Measurements from ENCODE around the gene WTAP. TPM values are rescaled to one million over a fixed set of nuclear protein-coding genes. Genes with fewer than 3 reads are reported as not detected.
"Not testable (repeated sequence)": the region's sequence is repeated elsewhere in the genome, so short reads cannot be mapped to it uniquely, and the experiment has no call there.

WTAP gene
- 91.9 TPM for total RNA-seq

DNA sequence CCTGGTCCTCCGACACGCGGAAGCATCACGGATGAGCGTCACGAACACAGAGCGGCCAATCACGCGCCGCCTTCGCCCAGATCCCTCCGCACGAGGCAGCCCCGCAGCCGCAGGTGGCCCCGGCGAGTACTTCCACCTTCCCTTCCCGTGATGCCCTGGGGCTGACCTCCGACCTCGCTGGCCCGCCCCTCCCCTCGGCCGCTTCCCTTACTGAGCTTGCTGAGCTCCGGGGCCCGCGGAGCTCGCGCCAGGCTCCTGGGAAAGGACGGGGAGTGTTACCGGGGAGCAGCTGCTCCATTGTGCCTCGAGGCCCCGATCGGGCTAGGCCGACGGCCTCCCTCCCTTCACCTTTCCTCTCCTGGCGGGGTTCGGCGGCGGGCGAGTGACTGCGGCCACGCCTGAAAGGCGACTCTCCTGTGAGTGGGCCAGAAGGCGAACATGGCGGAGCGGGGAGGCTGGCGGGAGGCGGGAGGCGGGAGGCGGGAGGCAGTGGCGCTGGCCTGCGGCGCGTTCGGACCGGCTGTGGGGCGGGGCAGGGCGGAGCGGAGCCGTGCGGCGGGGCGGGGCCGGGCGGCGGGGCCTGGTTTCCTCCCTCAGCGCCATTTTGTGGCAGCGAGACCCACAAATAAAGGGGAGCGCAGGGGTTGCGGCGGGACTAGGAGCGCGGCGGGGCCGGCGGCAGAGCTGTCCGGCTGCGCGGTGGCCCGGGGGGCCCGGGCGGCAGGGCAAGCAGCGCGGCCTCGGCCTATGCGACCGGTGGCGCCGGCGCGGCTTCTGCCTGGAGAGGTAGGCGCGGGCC lies at the start of gene WTAP:
Gene WTAP, plus strand, starts transcription at position 589 of the 799 bp plus-strand sequence. CDS start 8,760 bp downstream, outside the sequence.
- DNase-seq: peak; percentile 88

DNA sequence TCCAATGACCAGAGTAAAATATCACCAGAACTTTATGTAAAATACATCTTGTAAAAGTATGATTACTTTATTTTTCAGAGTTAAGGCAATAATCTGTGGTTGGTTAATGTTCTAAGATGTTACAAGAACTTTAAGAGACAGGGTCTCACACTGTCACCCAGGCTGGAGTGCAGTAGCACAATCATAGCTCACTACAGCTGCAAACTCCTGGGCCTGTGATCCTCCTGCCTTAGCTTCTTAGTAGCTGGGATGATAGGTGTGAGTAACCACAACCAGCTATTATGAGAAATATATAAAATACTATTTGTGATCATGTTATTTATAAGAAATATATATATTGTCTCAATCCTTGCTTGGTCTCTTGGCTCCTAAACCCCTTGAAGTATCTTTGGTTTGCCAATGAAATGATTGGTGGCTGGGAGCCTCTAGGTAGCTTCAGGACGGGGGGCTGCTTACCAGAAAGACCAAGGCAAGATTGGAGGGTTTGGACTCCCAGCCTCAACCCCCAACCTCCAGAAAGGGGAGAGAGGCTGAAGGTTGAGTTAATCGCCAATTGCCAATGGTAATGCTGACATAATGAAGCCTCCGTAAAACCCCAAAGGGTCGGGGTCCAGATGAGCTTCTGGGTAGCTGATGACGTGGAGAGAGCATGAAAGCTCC lies 49.7 kb upstream of the WTAP start:
- no peak for DNase-seq

DNA sequence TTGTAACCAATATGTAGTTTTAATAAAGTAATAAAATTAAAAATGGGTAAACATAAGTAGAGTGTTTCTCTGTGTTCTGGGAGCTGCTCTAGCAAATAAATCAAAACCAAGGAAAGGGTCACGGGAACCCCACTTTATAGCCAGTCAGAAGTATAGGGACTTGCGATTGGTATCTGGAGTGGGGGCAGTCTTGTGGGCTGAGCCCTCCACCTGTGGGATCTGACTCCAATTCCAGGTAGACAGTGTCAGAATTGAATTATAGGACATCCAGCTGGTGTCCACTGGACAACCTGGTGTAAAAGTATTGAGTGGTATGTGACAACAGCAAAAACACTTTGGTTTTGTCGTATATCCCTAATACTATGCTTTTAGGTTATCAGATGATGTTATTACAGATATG lies 48.7 kb upstream of the WTAP start:
- DNase-seq: no peak

DNA sequence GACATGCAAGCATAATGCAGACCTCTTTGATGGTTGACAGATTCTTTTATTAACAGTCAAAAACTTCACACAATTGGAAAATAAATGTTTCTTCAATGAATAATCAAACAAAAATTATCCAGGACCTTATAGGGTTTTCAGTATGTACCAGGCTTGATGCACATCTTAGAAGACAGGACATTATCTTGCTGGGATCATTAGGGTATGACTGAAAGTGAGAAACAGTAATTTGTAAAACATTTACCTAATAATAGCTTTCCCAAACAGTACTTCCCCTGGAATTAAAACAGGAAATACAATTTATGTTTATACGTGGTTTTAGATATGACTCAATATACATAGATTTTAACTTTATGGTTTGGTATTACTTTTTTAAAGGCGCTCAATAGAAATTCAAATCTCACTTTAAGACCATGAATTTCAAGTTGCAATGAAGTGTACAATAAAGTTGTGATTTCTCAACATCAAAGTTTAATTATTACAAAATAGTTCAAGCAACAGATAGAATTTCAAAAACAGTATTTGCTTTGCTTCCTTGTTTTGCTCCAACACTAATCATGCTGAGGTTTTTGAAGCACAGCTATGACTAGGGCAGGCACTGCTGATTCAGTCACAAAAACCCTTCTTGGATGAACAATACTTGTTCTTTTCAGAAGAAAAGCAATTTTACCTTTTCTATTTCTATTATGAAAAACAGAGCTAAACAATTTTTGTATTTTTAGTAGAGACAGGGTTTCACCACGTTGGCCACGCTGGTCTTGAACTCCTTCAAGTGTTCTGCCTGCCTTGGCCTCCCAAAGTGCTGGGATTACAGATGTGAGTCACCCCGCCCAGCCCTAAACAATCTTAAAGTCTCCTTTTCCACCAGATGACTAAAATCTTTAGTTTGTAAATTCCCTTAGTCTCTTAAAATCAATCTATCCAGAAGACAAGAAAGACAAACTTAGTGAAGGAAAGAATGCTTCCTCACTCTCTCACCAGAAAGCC lies 47.9 kb upstream of the WTAP start:
- no peak for DNase-seq

DNA sequence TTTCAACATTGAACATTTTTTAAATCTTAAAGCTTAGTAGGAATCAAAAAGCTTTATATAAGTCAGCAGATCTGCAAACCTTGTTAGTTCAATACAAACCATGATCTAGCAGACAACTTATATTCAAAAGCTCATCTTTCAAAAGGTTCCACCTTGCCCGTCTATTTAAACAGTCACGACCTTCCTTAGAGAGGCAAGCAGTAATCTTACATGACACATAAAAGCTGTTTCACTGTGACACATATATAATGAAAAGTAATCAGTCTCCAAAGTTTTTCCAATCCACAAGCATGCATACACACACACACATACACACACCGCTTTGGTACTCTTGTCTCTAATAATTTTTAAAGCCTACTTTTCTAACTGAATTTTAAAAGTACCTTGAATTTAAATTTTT lies 47.2 kb upstream of the WTAP start:
- no peak for DNase-seq

DNA sequence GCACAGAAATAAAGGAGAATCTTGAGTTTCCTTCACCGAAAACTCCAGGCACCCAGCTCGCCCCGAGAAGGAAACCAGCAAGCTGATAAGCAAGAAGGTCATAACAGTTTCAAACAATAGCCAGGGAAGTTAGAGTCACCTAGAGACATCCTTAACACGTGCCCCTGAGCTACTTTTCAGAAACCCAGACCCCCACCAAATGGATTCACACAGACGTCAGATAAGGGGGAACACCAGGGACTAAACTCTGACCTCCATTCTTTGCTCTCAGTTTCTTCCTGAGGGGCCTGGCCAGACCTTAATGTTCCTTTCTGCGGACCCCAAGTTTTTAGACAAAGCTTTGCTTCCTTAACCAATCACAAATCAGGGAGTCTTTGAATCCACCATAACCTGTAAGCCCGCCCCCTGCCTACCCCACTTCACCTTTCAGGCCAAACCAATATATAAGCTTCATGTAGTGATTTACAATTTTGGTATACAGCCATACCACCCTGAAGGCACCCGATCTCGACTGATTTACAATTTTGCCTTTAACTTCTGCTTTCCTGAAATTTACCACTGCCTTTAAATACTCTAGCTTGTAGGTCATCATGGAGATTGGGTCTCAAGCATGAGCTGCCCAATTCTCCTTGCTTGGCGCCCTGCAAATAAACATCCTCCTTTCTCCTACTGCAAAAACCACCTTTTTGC lies 46.0 kb upstream of the WTAP start:
- DNase-seq: no peak

DNA sequence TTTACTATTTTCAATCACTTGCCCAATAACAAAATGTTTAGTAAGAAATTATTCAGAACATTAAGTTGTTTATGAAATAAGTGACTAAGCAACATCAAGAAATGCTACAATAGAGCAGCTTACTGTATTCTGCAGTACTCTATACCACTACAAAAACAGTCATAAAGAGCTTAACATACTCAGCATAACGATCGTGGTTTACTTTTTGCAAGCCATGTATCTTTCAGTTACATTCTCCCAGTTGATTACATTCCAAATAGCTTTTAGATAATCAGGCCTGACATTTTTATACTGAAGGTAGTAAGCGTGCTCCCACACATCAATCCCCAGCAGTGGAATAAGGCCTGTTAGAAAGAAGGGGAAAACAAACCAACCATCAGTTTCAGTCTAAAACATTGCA lies 45.0 kb upstream of the WTAP start:
- no peak for DNase-seq

DNA sequence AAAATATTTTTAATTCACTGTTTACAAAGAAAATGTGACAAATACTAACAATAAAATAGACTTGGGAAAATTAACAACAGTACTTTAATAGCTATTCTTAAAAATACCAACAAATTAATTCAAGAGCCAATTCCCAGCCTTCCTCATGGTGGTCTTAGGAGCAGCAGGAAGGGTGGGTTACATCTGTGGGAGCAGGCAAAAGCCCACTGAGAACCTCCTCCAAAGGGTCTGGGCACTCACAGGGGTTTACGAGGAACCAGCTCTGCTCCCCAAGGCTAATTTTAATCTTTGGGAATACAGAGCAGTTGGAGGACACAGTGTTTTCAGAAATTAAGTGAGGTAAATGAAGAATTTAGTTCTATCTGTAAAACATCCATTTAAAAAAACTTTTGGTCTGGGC lies 44.5 kb upstream of the WTAP start:
- DNase-seq: no peak

DNA sequence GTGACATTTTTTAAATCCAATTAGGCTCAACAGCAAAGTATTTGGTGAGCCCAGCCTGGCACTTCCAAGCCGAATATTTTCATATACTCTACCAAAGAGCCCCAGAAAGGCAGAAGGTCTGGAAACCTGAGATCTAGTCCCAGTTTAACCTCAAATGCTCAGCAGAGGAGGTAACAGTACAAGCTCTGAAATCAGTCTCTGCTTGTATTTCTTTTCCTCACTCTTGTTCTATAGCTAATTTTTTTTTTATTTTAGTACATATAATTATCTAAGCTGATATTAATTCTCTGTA lies 43.3 kb upstream of the WTAP start:
- no peak for DNase-seq

DNA sequence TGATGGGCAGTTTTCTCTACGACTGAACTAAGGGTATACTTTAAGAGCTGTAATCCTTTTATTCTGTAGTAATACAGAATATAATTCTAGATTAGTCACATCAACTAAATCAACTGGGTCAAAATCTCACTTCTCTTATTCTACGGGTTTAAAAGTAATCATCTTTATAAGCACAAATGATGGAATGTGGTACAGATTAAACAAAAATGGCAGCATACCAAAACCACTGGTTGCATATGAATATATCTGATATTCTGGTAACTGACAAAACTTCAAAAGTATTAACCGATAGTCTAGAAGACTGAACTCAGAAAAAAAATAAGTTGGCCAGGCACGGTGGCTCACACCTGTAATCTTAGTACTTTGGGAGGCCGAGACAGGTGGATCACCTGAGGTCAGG lies 41.3 kb upstream of the WTAP start:
- no peak for DNase-seq

DNA sequence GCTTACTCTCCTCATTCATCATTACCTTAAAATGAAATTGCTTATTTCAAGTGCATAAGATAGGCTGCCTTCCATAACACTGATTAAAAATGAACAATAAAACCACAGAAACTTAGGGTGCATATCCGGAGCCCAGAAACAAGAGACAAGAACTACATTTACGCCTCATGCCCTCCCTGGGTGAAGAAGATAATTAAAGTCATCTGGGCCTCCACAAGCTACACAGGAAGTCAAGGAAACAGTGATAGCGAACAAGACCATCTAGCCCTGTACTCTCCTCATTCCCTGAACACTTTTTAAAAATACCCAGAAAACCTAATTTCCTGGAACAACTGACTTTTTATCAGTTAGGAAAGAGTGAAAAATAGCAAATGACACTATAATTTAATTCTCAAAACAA lies 40.6 kb upstream of the WTAP start:
- no peak for DNase-seq

DNA sequence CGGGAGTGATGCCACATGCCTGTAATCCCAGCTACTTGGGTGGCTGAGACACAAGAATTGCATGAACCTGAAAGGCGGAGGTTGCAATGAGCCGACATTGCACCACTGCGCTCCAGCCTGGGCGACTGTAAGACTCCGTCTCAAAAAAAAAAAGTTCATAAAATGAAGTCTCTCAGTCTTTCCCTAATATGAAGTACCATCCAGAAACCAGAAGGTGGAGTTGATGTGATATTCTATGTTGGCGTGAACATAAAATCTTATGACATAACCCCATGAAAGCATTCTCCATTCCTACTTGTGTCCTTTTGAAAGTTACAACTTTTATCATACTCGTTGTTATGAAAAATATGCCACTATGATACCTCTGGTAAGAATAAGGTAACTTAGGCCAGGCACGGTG lies 40.0 kb upstream of the WTAP start:
- DNase-seq: no peak

DNA sequence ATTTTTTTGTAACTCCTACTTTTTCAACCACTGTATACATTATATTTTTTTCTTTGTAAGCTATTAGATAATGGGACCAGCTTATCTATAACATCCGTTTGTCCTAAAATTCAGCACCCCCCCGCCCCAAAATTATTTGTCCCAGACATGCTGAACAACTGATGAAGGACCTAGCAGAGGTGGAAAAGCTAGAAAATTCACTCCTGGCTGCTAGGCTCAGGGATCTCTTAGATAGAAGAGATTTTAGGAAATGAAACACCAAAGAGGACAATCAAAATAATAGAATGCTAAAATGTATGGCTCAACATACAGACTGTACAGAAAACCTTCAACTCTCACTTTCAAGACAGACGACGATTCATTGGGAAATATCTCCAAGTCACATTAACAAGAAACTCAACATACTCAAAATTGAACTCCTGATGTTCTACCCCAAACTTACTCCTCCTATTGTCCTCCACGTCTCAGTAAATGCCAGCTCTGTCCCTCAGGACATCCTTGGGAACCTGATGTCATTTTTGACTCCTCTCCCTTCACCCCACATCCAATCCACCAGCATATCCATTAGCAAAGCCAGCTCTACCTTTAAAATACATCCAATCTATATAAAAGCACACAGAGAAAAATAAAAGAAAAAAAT lies 38.9 kb upstream of the WTAP start:
- no peak for DNase-seq

DNA sequence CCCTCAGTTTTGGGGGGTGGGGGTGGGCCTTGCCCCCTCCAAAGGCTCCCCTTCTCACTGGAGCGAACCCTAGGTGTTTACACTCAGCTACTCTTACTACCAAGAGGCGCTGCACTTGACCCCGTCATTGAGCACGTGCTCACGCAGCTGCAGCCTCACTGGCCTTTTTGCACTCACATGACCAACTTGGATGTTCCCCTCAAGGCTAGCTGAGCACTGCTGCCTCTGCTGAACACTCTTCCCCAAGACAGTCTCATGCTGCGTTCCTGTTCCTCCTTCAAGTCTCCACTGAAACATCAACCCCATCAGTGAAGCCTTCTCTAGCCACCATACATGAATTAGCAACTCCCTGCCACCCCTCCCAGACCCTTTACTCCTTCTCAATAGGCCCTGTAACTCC lies 38.3 kb upstream of the WTAP start:
- no peak for DNase-seq

DNA sequence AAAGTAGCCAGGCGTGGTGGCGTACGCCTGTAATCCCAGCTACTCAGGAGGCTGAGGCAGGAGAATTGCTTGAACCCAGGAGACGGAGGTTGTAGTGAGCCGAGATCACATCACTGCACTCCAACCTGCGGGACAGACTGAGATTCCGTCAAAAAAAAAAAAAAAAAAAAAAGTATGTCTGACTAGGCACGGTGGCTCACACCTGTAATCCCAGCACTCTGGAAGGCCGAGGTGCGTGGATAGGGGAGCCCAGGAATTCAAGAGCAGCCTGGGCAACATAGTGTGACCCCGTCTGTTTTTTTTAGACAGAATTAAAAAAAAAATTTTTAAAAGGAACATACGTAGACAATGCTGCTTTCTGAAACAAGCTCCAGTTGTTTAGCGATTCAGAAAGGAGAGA lies 37.2 kb upstream of the WTAP start:
- DNase-seq: not testable (repeated sequence)

DNA sequence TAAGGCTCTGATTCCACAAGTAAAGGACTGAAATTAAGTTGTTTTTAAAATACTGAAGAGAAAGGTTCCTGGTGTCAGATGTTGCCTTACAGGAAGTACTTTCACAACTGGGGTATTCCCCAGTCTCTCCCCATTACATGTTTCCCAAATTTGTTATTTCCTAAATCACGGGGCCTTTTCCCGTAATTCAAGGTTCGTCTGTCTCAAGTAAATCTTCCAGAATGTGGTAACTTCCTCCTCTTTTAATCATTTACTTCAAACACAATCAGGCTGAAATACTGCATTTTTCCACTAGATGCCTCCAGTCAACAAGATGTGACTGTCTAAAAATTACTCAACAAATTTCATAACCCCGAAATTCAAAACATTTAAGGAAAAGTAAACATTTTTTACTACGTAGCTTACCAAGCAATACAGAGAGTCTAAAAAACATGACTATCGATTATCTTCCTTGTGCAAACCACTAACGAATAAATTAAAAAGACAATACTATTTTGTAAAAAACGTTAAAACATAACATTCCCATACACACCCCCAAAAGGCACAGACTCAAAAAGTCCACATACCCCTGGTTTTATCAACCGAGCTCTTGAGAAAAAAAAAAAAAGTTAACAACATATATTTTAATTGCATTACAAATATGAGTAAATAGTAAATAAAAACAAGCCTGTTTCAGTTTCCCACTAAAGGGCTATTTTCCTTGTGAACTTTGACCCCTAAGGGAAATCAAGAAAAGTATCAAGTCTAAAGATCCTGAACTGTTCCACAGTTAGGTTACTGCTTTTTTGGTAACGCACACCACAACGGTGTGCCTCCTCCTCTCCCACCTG lies 36.0 kb upstream of the WTAP start:
- DNase-seq: peak; percentile 88

DNA sequence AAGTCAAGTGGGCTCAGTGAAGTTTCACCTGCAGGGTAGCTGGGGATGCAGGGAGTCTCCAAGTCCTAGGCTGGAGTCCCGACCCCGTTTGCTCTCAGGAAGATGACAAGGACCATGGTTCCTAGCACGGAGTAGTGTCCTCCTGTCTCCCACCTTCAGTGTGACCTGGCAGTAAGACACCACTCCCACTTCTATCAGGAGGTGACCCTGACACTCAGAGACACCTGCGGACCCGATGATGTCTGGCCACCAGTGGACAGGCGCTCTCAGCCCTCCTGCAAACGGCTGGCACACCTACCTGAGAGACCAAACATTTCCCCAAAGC lies 35.4 kb upstream of the WTAP start:
- no peak for DNase-seq

DNA sequence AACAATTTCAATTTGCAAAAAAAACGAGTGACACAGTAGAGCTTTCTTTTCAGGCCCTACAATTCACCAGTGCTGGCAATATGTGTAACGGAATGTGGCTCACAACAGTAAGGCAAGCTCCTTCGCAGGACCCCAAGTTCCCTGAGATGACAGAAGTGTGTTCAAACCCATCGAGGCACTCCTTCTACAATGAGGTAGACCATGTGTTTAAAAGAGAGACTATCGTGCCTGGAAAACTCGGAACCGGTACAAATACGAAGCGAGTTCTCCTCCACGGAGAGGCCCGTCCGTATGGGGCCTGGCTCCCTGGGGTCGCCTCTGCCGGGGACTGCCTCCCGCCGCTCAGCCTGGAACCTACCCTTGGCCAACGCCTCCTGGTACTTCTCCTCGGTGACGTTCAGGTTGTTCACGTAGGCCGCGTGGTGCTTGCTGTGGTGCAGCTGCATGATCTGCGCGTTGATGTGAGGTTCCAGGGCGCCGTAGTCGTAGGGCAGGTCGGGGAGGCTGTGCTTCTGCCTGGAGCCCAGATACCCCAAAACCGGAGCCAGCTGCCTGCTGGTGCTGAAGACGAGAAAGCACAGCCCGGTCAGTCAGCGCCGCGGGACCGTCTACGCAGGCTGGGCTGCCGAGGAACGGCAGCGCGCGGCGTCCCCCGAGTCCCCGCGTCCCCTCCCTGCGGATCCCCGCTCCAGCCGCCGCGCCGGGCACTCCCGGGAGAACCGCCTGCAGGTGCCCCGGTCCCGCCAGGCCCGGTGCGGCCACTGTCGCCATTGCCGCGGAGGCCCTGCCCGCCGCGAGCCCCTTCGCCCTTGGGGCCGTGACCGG lies 34.8 kb upstream of the WTAP start:
- DNase-seq: no peak

DNA sequence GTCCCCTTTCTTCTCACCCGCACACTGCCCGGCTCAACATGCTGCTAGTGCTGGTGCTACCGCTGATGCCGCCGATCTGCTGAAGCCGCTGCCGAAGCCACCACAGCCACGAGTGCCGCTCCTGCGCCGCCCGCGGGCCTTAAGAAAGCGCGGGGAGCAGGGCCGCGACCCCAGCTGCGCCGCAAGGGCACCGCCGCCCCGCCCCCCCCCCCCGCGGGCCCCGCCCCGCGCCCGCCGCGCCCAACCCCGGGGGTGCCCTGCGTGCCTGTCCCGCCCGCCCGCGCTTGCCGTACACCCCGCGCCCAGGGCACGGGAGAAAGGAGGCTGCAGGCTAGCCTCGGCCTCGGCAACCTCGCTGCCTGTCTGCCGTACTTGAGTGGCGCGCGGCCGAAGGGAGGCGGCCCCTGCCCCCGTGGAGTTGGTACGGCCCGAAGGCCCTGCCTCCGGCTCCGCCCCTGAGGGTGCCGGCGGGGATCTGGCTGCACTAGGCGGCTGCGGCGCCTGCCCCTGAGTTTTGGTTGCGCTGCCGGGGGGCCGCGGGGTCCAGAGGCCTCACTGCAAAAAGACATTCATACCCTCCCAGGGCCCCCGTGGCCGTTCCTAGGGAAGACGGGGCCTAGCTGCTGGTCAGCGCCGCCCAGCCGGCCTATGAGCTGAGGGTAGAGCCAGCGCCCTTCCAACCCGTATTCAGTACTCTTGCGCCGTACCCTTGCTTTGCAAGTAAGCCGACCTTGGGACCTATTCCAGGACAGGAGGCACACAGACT lies 34.0 kb upstream of the WTAP start, which contains the start of gene SOD2:
Gene SOD2, minus strand, starts transcription at position 114 of the 766 bp plus-strand sequence. Its CDS starts 74 bp downstream, at position 40.
- DNase-seq: peak; percentile 83
